Nucleus accumbens (tissue), 56 donors: ENCODE measurements around the gene MTRF1L.
"Not testable (repeated sequence)": the region's sequence is repeated elsewhere in the genome, so short reads cannot be mapped to it uniquely, and the experiment has no call there.

Experiments
- DNase-seq, 56 donors: peaks; one replicate each; lab custom pipeline; 2025; lab: John Stamatoyannopoulos, UW

Gene MTRF1L

DNA sequence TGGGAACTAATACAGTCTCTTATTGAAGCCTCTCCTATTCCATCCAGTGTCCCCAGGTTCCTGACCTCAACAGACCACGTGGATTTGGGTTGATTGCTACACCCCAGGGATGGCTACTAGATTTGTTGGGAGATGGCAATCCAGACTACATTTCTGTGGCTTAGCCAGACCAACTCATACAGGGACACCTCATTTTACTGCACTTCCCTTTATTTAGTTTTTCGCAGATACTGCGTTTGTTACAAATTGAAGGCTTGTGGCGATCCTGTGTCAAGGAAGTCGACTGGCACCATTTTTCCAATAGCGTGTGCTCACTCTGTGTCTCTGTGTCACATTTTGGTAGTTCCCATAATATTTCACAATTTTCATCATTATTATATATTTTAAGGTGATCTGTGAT lies 10.3 kb upstream of the MTRF1L start:
- DNase-seq = no peak

GRCh38 chr6:153003366-153003690 lies 819 bp upstream of the MTRF1L start:
- DNase-seq = peak in 9 of 56 donors; percentile 20 to 49 (median 36)

GRCh38 chr6:153001767-153002612 lies 519 bp downstream of the MTRF1L start:
- peak in 7 of 56 donors; percentile 28 to 60 (median 39) for DNase-seq

DNA sequence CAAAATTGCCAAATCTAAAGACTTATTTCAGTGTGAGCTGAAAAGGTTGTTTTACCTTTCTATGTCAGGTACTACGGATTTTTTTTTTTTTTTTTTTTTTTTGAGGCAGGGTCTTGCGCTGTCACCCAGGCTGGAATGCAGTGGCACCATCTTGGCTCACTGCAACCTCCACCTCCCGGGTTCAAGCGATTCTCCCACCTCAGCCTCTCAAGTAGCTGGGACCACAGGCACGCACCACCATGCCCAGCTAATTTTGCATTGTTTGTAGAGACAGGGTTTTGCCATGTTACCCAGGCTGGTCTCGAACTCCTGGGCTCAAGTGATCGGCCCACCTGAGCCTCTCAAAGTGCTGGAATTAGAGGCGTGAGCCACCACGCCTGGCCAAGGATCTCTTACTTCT lies 1.7 kb downstream of the MTRF1L start:
- DNase-seq = not testable (repeated sequence)

GRCh38 chr6:153000243-153000642 lies 2.3 kb downstream of the MTRF1L start:
- DNase-seq = no peak

GRCh38 chr6:152999538-152999937 lies 3.0 kb downstream of the MTRF1L start:
- DNase-seq = not testable (repeated sequence)

GRCh38 chr6:152993847-152994246 lies 8.7 kb downstream of the MTRF1L start:
- no peak for DNase-seq

DNA sequence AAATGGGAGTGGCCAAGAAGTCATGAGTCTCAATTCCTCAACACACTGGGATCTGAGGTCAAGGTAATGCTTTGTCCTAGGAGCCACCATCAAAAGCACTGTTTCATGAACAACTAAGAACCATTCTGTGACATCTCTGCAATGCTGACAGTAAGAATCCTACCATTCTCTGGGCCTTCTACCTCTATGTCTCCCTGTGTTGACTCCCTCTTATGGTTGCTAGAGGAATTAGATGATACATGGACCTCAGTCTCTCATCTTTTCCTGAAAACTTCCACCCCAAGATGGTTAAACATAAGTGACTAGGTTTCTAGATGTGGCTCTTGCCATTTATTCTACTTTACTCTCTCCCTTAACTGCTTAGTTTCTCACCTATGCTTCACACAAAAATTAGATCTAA lies 9.1 kb downstream of the MTRF1L start:
- DNase-seq = no peak

DNA sequence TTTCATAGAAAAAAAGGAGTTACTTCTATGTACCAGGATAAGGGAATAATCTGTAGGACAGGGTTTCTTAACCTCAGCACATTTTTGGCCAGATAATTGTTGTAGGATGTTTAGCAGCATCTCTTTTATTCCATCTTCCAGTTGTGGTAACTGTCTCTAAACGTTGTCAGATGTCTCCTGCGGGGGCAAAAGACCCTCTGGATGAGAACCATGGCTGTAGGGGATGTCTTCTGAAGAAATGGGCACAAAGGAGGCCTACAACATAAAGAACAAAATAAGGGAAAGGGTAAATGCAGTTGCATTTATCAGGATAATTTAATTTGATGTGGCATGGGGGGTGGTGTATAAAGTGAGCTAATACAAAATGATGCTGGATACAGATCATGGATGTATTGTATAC lies 15.5 kb downstream of the MTRF1L start:
- no peak for DNase-seq

DNA sequence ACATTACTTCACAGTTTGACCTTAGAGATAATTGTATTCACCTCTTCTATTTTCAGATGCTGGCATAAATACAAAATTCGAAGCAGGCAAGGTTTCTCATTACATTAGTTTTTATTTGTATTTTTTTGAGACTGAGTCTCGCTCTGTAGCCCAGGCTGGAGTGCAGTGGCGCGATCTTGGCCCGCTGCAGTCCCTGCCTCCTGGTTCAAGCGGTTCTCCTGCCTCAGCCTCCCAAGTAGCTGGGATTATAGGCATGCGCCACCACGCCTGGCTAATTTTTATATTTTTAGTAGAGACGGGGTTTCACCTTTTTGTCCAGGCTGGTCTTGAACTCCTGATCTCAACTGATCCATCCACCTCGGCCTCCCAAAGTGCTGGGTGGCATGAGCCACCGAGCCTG lies 17.2 kb downstream of the MTRF1L start:
- not testable (repeated sequence) for DNase-seq

DNA sequence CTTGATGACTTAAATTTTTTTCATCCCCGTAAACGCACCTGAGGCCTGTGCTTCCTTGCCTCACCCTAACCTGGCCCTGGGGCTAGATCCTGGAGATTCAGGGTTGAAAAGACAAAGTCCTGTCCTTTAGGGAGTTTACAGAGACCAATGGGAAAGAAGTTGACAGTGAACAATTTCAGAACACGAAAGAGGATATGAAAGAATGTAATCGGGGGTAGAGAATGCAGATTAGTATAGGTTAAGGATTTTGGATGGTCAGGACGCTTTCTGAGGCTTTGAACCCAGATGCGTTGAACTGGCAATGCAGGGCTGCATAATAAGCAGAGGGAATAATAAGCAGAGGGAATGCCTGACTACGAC lies 18.0 kb downstream of the MTRF1L start:
- DNase-seq = no peak

DNA sequence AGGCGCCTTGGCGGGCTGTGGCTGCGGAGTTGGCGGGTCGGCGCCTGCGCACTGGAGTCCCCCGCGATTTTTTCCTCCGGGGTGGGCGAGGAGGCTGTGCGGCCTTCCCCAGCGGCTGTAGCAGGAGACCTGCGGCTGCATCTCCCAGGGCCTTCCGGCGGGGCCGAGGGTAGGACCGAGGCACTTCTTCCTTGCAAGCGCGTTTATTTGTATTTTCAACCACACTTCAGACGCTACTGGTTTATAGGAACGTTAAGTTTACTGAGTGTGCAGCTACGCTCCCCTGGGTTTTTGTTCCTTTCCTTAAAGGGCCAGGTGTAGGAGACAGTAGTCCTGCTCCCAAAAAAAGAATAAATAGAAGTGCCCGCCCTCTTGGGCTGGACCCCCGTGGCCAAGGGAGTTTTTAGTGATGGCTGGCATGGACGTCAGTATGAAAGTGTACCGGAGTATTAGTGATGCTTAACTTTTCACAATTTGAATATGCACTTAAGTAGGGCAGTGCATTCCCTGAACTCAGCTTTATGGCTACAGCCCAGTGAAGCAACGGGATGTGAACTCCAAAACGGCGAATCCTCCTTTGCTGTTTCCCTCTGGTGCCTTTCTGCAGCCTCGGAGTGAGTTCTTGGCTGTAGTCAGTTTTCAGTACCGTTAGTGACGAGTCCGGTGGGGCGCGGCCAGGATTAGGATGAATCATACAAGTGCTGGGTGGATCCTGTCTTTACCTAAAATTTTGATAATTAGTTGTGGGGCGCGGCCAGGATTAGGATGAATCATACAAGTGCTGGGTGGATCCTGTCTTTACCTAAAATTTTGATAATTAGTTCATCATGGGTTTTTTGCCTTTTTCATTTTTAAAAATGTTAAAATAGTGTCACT lies 18.6 kb downstream of the MTRF1L start:
- peak in 43 of 56 donors; percentile 3 to 95 (median 72) for DNase-seq

DNA sequence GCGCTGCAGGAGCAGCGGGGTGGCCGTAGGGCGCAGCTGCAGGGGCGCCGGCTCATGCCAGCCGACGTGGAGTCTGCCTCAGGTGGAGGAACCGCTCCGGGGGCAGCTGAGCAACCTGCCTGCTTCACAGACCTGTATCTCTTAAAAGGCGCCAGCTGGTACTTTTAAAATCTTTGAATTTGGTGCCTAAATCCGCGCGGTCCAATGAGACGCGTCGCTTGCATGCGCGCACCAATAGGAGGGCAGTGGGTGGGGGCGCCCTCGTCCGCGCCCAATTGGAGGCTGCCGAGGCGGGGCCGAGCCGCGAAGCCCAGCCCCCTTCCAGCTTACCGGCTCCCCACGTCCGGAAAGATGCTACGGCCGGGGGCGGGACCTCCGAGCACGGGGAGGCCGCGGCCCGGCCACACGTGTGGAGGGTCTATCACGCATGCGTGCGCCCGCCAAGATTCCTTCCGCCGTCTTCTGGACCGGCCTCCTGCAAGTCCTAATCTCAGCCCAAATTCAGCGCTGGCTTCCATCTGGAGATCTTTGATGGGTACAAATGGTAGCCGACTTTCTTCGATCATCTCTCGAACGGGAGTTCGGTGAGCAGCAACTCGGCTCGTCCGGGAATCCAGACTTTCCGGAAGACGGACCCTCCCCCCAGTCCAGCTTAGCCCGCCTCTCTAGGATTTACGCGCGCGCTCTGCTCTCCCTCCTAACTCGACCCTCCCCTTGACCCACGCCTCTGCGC lies 19.4 kb downstream of the MTRF1L start, which contains the start of gene FBXO5:
TSS of gene FBXO5 (minus strand) at position 138 of the 733 bp plus-strand sequence. CDS start at position 56, 82 bp downstream.
- DNase-seq = peak; percentile 76 to 99 (median 95)

- DNase-seq = peak in 4 of 56 donors; percentile 1 to 34 (median 24)
Observed at GRCh38 chr6:152981989-152982903, 20.3 kb downstream of the MTRF1L start.

DNA sequence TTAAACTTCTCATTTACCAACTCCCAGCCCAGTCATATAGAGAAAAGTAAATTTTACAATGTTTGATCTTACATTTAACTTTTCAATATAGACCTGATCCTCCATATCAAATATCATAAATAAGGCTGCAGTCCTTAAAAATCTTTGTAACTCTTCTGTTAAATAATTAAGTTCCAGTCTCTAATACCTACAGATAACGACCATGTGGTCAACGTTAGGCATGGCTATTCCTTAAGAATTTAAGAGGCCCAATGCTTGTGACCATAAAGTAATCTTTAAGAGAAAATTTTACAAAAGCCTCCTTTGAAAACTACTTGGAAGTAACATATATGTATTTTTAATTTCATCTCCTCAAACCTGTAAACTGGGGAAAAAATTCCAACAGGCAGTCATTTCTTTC lies 21.3 kb downstream of the MTRF1L start:
- no peak for DNase-seq

- DNase-seq = no peak
Observed at GRCh38 chr6:152980656-152981055, 21.9 kb downstream of the MTRF1L start.

GRCh38 chr6:152979116-152979515 lies 23.4 kb downstream of the MTRF1L start:
- no peak for DNase-seq

DNA sequence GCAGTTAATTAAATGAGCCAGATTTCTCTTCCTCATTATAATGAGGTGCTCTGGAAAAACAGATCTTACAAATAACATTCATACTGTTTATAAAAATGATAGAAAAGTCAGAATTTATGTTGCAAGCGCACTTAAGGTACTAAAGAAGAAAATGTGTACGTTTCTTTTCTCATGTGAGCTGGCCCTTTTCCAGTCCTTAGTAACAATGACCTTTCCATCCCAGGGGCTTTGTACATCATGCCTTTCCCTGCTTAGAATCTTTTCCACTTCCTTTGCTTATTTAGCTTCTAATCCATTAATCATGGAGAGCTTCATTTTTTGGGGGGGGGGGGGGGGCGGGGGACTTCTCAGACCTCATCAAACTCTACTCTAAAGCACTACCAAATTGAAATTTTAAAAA lies 24.5 kb downstream of the MTRF1L start:
- no peak for DNase-seq

DNA sequence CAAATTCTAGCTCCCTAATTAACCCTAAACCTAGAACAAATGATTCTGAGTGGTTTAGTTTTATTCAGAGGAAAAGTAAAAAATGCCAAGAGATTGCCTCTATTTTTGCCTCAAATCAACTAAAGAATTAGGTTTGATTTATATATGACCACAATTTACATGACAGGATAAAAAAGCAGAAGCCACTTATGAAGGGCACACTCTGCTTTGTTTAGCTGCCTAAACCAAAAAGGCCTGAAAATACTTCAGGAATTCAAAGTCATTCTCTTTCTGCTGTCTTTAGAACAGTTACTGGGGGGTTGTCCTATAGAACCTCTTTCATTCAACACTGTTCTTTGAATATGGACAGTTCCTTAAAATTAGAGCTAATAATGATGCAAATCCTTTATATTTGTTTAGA lies 25.0 kb downstream of the MTRF1L start:
- DNase-seq = no peak

DNA sequence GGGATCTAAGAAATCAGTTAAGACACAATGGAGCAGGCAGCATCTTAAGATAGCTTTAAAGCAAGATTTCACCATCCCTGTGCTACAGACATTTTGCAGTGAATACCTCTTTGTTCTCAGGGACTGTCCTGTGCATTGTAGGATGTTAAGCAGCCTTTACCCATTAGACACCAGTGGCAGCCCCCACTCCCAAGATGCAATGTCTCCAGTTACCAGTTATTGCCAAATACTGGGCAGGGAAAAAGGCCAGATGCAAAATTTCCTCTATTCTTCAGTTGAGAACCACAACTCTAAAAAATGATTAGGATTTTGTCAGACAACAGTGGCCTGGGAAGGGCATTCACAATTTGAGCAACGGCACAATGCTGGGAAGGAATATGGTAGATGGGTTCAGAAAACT lies 25.8 kb downstream of the MTRF1L start:
- DNase-seq = no peak
